Duodenal mucosa (tissue), 2 donors: ENCODE results near the gene FAM222B.
"Not testable (repeated sequence)": the region's sequence is repeated elsewhere in the genome, so short reads cannot be mapped to it uniquely, and the experiment has no call there.

Experiments
- H3K27ac ChIP-seq: one replicate; pipeline ENCODE4 v1.7.0; 2013; ENCODE audit warnings: low read depth, low read length
- H3K27me3 ChIP-seq, 2 donors: one replicate each; pipeline ENCODE4 v1.7.0; 2013; ENCODE audit warnings: low read length in 2 of 2, control low read depth in 1 of 2; ENCODE audit not compliant: insufficient read depth in 2 of 2, control insufficient read depth in 1 of 2
- H3K36me3 ChIP-seq, 2 donors: one replicate each; pipeline ENCODE4 v1.7.0; 2013; ENCODE audit warnings: low read length in 2 of 2, control low read depth in 1 of 2; ENCODE audit not compliant: insufficient read depth in 2 of 2, control insufficient read depth in 1 of 2
- H3K4me1 ChIP-seq, 2 donors: one replicate each; pipeline ENCODE4 v1.7.0; 2013; ENCODE audit warnings: low read length in 2 of 2, control low read depth in 1 of 2; ENCODE audit not compliant: insufficient read depth in 2 of 2, control insufficient read depth in 1 of 2
- H3K4me3 ChIP-seq, 2 donors: one replicate each; pipeline ENCODE4 v1.7.0; 2013; ENCODE audit warnings: low read length in 2 of 2, low read depth in 1 of 2
- H3K9ac ChIP-seq, 2 donors: one replicate each; pipeline ENCODE4 v1.7.0; 2013; ENCODE audit warnings: low read length in 2 of 2, low read depth in 1 of 2
- H3K9me3 ChIP-seq, 2 donors: one replicate each; pipeline ENCODE4 v1.7.0; 2013; ENCODE audit warnings: low read length in 2 of 2, control low read depth in 1 of 2; ENCODE audit not compliant: control insufficient read depth in 1 of 2

Gene FAM222B

GRCh38 chr17:28723159-28723835 is 119.3 kb downstream of the FAM222B start:
- peaks cover 13 to 32% of the 10 kb centered on the region in 2 donors for H3K36me3 ChIP-seq
- H3K27me3 ChIP-seq: no peaks in the 10 kb centered on the region
- peaks cover 37 to 60% of the 10 kb centered on the region in 2 donors for H3K4me1 ChIP-seq
- H3K4me3 ChIP-seq: no peak overlapping the region
- no peak overlapping the region for H3K9ac ChIP-seq
- no peak overlapping the region for H3K27ac ChIP-seq
- no peaks in the 10 kb centered on the region for H3K9me3 ChIP-seq

DNA sequence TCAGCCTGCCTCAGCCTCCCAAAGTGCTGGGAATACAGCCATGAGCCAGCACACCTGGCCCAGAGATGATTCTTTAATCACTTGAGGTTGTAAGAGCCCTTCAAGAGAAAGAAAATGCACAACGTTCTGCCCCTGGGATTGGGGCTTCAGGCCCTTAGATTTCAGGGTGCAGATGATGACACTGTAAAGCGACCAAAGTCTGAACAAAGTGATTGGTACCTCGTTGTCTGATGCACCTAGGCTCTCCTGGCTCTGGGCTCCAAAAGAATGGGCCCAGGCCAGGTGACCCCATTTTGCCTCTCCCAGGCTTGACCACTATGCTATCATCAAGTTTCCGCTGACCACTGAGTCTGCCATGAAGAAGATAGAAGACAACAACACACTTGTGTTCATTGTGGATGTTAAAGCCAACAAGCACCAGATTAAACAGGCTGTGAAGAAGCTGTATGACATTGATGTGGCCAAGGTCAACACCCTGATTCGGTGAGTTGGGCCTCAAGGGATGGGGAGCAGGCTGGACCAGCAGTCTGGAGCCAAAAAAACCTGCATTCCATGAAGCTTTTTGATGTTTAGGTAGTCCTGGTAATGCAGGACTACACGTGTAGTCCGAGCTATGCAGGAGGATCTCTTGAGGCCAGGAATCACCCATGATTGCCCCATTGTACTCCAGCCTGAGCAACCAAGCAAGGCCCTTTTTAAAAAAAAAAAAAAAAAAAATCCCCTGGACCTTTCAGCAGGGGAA is 120.0 kb downstream of the FAM222B start:
- H3K27ac ChIP-seq: no peak overlapping the region
- no peak overlapping the region for H3K4me3 ChIP-seq
- no peaks in the 10 kb centered on the region for H3K9me3 ChIP-seq
- H3K9ac ChIP-seq: no peak overlapping the region
- no peaks in the 10 kb centered on the region for H3K27me3 ChIP-seq
- H3K36me3 ChIP-seq: peaks cover 13 to 32% of the 10 kb centered on the region in 2 donors
- peaks cover 34 to 58% of the 10 kb centered on the region in 2 donors for H3K4me1 ChIP-seq

GRCh38 chr17:28720997-28721329 is 121.6 kb downstream of the FAM222B start:
- not testable (repeated sequence) for H3K9me3 ChIP-seq, H3K27me3 ChIP-seq, H3K27ac ChIP-seq
- H3K4me1 ChIP-seq: peaks cover 41 to 61% of the 10 kb centered on the region in 2 donors
- peak overlapping the region; percentile 95 to 98 for H3K4me3 ChIP-seq
- peak overlapping the region; percentile 75 to 95 for H3K9ac ChIP-seq
- H3K36me3 ChIP-seq: peaks cover 13 to 32% of the 10 kb centered on the region in 2 donors

DNA sequence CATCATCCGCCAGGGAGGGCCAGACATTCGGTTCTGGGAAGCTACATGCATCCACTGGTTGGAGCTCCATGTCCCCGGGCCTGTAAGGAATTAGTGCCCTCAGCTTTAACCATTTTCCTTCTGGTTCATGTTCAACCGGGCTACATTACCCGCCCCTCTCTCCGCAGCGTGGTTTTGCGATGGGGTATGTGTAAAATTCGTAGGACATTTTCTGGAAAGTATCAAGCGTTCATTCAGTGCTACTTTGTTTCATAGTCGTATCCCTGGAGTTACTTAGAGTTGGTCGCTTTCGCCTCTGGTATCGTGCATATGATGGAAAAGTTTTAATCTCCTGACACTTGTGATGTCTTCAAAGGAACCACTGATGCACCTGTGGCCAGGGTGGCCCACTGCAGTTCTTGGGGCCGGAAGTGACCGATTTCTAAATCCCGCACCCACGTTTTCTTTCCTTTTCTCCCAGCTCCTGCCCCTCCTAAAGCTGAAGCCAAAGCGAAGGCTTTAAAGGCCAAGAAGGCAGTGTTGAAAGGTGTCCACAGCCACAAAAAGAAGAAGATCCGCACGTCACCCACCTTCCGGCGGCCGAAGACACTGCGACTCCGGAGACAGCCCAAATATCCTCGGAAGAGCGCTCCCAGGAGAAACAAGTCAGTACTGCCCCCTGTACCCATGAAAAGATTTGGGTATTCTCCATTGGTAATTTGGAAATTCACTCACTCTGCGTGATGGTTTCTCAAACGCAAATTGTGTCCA is 122.2 kb downstream of the FAM222B start:
- Histone ChIP-seq H3K4me1 (peaks cover 40 to 58% of the 10 kb centered on the region in 2 donors), H3K4me3 (peak overlapping the region; percentile 95 to 98), H3K9ac (peak overlapping the region; percentile 75 to 95), H3K27me3 (no peaks in the 10 kb centered on the region), H3K9me3 (no peaks in the 10 kb centered on the region), H3K36me3 (peaks cover 13 to 32% of the 10 kb centered on the region in 2 donors), H3K27ac (peak overlapping the region; percentile 60)

DNA sequence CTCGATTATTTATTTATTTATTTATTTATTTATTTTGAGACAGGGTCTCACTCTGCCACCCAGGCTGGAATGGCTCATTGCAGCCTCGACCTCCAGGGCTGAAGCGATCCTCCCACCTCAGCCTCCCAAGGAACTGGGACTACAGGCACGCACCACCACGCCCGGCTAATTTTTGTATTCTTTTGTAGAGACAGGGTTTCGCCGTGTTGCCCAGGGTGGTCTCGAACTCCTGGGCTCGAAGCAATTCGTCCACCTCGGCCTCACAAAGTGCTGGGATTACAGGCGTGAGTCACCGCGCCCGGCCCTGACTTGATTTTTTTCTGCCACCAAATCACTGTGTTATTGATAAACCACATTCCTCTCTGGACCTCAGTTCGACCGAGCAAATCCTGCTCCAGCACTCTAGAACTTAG is 123.6 kb downstream of the FAM222B start:
- Histone ChIP-seq H3K4me1 (peaks cover 34 to 50% of the 10 kb centered on the region in 2 donors), H3K27me3 (no peaks in the 10 kb centered on the region), H3K4me3 (peak overlapping the region; percentile 95 to 98), H3K27ac (peak overlapping the region; percentile 82), H3K9me3 (no peaks in the 10 kb centered on the region), H3K9ac (peak overlapping the region; percentile 35 to 68), H3K36me3 (peaks cover 6 to 30% of the 10 kb centered on the region in 2 donors)

- H3K4me3 ChIP-seq: peak overlapping the region; percentile 36 to 98
- peak overlapping the region; percentile 30 to 38 for H3K9ac ChIP-seq
- peak overlapping the region; percentile 59 for H3K27ac ChIP-seq
- peaks cover 6 to 25% of the 10 kb centered on the region in 2 donors for H3K36me3 ChIP-seq
- H3K27me3 ChIP-seq: no peaks in the 10 kb centered on the region
- H3K4me1 ChIP-seq: peaks cover 34 to 50% of the 10 kb centered on the region in 2 donors
- no peaks in the 10 kb centered on the region for H3K9me3 ChIP-seq
Measured at GRCh38 chr17:28718333-28719020, 124.1 kb downstream of the FAM222B start.

- Histone ChIP-seq H3K27ac (peak within 1 kb of the TSS; percentile 59), H3K27me3 (no peaks in the 10 kb centered on the region), H3K4me3 (peak within 1 kb of the TSS; percentile 43 to 57), H3K4me1 (peaks cover 32 to 42% of the 10 kb centered on the region in 2 donors), H3K9ac (peak within 1 kb of the TSS; percentile 38 to 58), H3K36me3 (peaks cover 5 to 18% of the 10 kb centered on the region in 2 donors), H3K9me3 (no peaks in the 10 kb centered on the region)
Measured at GRCh38 chr17:28717578-28718332, 124.8 kb downstream of the FAM222B start, which contains the start of gene RAB34. TSS of gene RAB34 (minus strand) at chr17:28717868. CDS start at chr17:28717266, 602 bp downstream.

DNA sequence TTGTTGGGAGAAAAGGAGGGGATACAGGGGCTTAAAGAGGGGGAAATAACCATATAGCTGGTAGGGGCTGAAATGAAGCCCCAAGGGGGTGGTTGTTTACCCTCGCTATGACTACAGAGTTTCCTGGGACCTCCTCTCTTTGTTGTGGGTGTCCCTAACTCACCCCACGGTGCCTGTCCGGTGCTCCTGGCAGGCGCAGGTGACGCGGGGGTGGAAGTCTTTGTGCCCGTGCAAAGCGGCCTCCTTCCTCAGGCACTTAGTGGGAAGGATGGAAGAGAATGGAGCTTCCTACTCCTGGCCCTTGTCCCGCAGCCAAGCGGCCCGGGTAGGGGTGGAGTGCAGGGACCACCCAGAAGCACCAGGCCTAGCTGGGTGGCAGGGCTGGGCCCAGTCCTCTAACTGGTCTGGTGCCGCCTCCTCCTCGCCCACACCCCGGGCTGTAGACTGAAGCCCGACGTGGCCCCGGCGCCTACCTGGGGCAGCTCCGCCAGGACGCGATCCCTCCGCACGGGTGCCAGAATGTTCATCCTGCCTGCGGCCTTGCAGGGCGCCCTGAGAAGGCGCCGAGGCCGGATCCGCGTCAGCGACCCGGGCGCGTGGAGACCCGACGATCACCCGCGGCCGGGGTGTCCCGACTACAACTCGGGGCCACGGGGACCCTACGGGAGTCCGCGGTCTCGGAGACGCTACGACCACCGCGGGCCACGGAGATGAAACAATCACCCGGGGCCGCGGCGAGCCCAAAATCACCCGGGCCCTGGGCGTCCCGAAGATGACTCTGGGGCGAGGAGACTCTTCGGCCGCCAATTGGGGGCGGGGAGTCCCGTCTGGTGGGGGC is 125.6 kb downstream of the FAM222B start:
- Histone ChIP-seq H3K4me3 (peak overlapping the region; percentile 43 to 57), H3K27ac (peak overlapping the region; percentile 59), H3K36me3 (peaks cover 0 to 12% of the 10 kb centered on the region in 2 donors), H3K4me1 (peaks cover 25 to 41% of the 10 kb centered on the region in 2 donors), H3K9ac (peak overlapping the region; percentile 10 to 58), H3K9me3 (no peaks in the 10 kb centered on the region), H3K27me3 (no peaks in the 10 kb centered on the region)
